GM10847 (cell line): ENCODE results near the gene ATP6V1C2.

Source experiments
- POLR2A ChIP-seq: IDR thresholded peaks from 2 replicates; pipeline ENCODE4 v1.6.1; 2011; ENCODE audit not compliant: insufficient read length; ENCODE audit errors: extremely low read depth

ATP6V1C2 gene

GRCh38 chr2:10826625-10827024 lies 105.2 kb downstream of the ATP6V1C2 start:
- TF ChIP-seq POLR2A, result no peak

DNA sequence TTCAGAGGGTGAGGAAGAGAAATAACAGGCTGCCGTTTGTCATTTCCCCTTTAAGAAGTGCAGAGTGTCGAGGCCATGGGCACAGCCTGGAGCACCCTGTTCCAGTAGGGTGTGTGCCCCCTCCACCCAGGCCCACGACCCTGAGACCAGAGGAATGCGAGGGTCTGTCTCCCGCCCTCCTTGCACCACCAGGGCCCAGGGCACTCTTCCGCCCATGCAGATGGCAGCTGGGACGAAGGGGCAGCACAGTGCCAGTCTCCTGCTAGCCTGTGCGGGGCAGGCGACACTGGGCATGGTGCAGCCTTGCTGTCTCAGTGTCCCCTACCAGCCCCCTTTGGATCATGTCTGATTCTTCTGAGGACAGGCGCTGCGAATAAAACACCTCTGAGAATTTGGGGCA lies 106.9 kb downstream of the ATP6V1C2 start:
- no peak for TF ChIP-seq POLR2A

DNA sequence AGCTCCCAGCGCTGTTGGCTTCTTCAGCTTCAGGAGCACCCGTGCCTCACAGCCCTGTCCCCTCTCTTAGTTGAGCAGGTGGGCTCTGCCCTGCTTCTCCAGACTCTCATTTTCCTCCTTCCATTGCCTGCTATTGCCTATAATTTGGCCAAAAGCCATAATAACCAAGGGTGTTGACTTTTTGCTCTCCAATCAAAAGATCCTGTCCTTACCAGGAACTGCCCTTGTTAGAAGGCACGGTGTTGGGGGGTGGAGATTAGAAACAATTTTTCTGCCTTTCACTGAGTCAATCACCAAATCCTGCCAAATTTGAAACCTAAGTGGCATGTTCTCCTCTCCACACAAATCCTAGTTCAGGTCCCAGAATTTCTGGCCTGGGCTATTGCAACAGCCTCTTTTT lies 107.9 kb downstream of the ATP6V1C2 start:
- no peak for TF ChIP-seq POLR2A

DNA sequence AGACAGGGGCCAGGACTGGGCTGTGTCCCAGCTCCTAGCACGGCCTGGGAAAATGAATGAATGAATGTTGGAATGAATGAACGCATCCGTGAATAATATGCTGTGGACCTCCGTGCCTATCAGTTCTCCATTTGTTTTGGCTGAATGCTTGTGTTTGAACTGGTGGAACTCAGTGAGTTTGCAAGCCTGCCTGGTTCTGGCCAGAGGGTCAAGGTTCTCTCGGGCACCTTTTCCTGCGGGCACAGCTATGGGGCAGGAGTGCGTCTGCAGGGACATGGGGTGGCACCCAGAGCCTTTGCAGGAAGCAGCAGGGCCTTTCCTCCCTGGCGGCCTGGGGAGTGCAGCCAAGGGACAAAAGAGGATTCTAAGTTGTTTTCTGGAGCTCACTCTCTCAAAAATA lies 108.8 kb downstream of the ATP6V1C2 start:
- TF ChIP-seq POLR2A, result no peak

DNA sequence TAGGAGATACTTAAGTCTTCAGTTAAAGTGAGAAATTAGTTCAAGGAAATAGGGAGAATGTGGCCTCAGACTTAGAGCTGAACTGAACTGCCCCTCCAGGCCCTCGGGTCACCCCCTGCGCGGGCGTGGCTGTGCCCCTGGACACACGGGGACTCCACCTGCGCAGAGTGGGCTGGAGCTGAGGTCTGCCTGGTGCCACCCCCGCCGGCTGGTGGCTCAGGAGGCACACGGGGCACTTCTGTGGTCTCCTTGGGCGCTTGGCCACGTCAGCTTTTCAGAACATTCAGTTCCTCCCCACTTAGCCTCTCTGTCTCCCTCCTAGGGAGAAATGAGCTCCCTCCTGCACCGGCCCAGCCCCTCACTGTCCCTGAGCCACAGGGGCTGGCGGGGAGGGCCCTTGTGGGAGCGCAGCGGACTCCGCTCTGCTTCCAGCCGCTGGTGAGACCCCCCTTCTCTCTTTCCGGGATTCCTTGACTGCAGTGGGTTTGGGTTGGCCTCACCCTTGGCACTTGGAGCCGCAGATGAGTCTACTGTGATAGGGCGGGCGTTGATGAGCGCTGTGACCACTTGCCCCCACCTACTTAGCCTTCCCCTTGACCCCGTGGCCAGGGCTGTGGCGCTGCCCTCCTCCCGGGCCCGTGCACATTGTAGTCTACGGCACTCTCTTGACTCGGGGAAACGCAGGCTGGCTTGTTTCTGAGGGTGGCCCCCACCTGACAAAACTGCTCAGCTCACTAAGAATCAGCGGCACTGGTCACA lies 109.4 kb downstream of the ATP6V1C2 start:
- TF ChIP-seq POLR2A, result no peak

DNA sequence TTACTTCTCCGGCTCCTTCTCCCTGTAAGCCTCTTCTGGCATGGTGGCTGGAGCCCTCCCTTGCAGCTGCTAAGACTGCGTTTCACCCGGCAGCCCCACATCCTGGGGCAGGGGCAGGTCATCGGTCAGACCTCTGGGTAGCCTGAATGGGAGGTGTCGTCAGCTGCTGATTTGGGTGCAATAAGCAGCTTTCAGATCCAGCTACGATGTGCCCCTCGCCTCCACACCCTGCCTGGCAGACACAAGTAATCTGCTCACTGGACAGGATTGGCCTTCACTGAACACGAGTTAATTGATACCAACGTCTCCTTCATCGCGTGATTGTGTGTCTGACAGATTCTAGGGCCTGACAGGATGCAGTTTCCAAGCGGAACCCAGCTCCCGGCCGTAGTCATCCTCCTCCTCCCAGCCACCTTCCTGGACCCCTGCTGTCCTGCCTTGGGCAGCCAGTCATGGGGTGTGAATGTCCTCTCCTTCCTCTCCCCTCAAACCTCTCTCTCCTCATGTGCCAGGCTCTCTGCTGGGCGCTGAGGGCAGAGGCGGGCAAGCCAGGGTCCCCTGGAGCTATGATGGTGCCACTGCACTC lies 110.1 kb downstream of the ATP6V1C2 start:
- TF ChIP-seq POLR2A, result no peak

- TF ChIP-seq POLR2A, result no peak
These were observed 110.9 kb downstream of the ATP6V1C2 start for GRCh38 chr2:10832203-10832936.

GRCh38 chr2:10833021-10833420 lies 111.6 kb downstream of the ATP6V1C2 start:
- TF ChIP-seq POLR2A, result no peak

DNA sequence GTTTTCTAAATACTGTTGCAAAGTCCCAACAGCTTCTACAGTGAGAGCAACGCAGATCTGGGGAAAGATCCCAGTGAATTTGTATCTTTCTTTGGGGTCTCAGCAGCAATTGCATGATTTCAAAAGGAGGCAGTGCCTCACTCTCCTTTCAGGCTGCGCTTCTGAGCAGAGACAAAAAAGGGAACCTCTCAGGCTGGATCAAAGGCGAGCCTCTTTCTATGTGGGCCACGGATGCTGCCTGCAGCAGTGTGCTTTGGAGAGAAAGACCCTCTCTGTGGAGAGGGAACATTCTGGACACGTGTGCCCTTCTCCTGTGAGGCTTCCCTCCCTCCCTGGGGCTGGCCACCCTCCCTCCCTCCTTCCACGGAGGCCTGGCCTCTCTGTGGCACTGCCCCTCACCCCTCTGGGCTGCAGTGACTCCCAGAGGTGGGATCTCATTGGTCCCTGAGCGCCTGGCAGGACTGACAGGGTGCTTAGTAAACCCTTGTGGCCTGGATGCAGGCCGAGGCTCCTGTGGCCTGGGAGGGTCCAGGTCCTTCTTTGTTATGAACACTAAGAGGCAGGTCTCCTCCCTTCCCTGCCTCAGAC lies 112.7 kb downstream of the ATP6V1C2 start:
- no peak for TF ChIP-seq POLR2A
